HEK293 (cell line): ENCODE results near the gene BBS9.

Source experiments
- CTCF ChIA-PET: fragments of 350-600 bp; formaldehyde crosslinking; extraction: SDS; loops from one replicate; lab custom pipeline; 2021; ENCODE audit warnings: antibody characterized with exemption; lab: Yijun Ruan, JAX
- POLR2A ChIA-PET: fragments of 300-600 bp; formaldehyde crosslinking; extraction: SDS; loops from one replicate; lab custom pipeline; 2020; ENCODE audit warnings: antibody characterized with exemption, inconsistent platforms; lab: Yijun Ruan, JAX
- H3K27ac ChIP-seq: fragments of 200-500 bp; sonication (Bioruptor generic); 2 replicates; pipeline ENCODE4 v1.5.1; 2014; ENCODE audit warnings: low read depth, low read length, control low read depth, inconsistent platforms; ENCODE audit errors: extremely low read depth
- H3K36me3 ChIP-seq, 2 experiments: fragments of 200-500 bp in 1 of 2; sonication (Bioruptor generic) in 1 of 2; 1 replicate in 1 of 2; 2 replicates in 1 of 2; pipeline ENCODE4 v1.5.1; 2014 to 2017; ENCODE audit warnings: inconsistent platforms in 2 of 2, low read length in 2 of 2; ENCODE audit not compliant: control insufficient read depth in 2 of 2, insufficient read depth in 1 of 2
- H3K4me1 ChIP-seq: fragments of 200-500 bp; sonication (Bioruptor generic); 2 replicates; pipeline ENCODE4 v1.5.1; 2014; ENCODE audit warnings: mild to moderate bottlenecking, low read length, inconsistent platforms; ENCODE audit not compliant: control insufficient read depth, insufficient read depth
- H3K4me3 ChIP-seq: 2 replicates; pipeline ENCODE4 v1.5.1; 2011; ENCODE audit warnings: low read depth, mild to moderate bottlenecking, control low read depth, low read length, moderate library complexity
- H3K9me3 ChIP-seq: fragments of 200-500 bp; sonication (Bioruptor generic); 2 replicates; pipeline ENCODE4 v1.5.1; 2014; ENCODE audit warnings: low read depth, low read length, inconsistent platforms; ENCODE audit not compliant: control insufficient read depth, insufficient read depth
- BCL11A ChIP-seq: fragments of 450-650 bp; formaldehyde crosslinking; IDR thresholded peaks from 2 replicates; pipeline ENCODE4 v1.5.1; 2016; ENCODE audit warnings: low read depth, missing biosample characterization, missing genetic modification characterization
- BCL11B ChIP-seq: fragments of 450-650 bp; formaldehyde crosslinking; IDR thresholded peaks from 2 replicates; pipeline ENCODE4 v1.5.1; 2016; ENCODE audit warnings: low read depth, missing biosample characterization, missing genetic modification characterization
- PRDM2 ChIP-seq: fragments of 450-650 bp; formaldehyde crosslinking; IDR thresholded peaks from 2 replicates; pipeline ENCODE4 v1.5.1; 2016; ENCODE audit warnings: missing biosample characterization, missing genetic modification characterization, borderline replicate concordance
- PRDM4 ChIP-seq: fragments of 450-650 bp; formaldehyde crosslinking; IDR thresholded peaks from 2 replicates; pipeline ENCODE4 v1.5.1; 2017; ENCODE audit warnings: missing biosample characterization, missing genetic modification characterization
- PRDM6 ChIP-seq: fragments of 450-650 bp; formaldehyde crosslinking; IDR thresholded peaks from 2 replicates; pipeline ENCODE4 v1.5.1; 2017; ENCODE audit warnings: missing biosample characterization, missing genetic modification characterization
- SP2 ChIP-seq: fragments of 450-650 bp; formaldehyde crosslinking; IDR thresholded peaks from 2 replicates; pipeline ENCODE4 v1.5.1; 2016; ENCODE audit warnings: missing biosample characterization, missing genetic modification characterization
- SP7 ChIP-seq: fragments of 450-650 bp; formaldehyde crosslinking; IDR thresholded peaks from 2 replicates; pipeline ENCODE4 v1.5.1; 2016; ENCODE audit warnings: missing biosample characterization, missing genetic modification characterization
- ZFP3 ChIP-seq: fragments of 450-650 bp; formaldehyde crosslinking; IDR thresholded peaks from 2 replicates; pipeline ENCODE4 v1.5.1; 2016; ENCODE audit warnings: low read depth, missing biosample characterization, missing genetic modification characterization
- ZNF24 ChIP-seq: fragments of 450-650 bp; formaldehyde crosslinking; IDR thresholded peaks from 2 replicates; pipeline ENCODE4 v1.5.1; 2016; ENCODE audit warnings: missing biosample characterization, missing genetic modification characterization
- ZNF266 ChIP-seq: fragments of 450-650 bp; formaldehyde crosslinking; IDR thresholded peaks from 2 replicates; pipeline ENCODE4 v1.5.1; 2016; ENCODE audit warnings: missing biosample characterization, missing genetic modification characterization, low read depth
- ZNF341 ChIP-seq: fragments of 450-650 bp; formaldehyde crosslinking; IDR thresholded peaks from 2 replicates; pipeline ENCODE4; 2016; ENCODE audit warnings: low read depth, missing biosample characterization, missing genetic modification characterization
- ZNF391 ChIP-seq: fragments of 450-650 bp; formaldehyde crosslinking; IDR thresholded peaks from 2 replicates; pipeline ENCODE4 v1.5.1; 2016; ENCODE audit warnings: low read depth, missing biosample characterization, missing genetic modification characterization, borderline replicate concordance
- ZNF394 ChIP-seq: fragments of 450-650 bp; formaldehyde crosslinking; IDR thresholded peaks from 2 replicates; pipeline ENCODE4 v1.5.1; 2016; ENCODE audit warnings: missing biosample characterization, missing genetic modification characterization, mild to moderate bottlenecking, moderate library complexity, borderline replicate concordance
- ZNF398 ChIP-seq: fragments of 450-650 bp; formaldehyde crosslinking; IDR thresholded peaks from 2 replicates; pipeline ENCODE4 v1.5.1; 2017; ENCODE audit warnings: missing biosample characterization, missing genetic modification characterization
- ZNF521 ChIP-seq: fragments of 450-650 bp; formaldehyde crosslinking; IDR thresholded peaks from 2 replicates; pipeline ENCODE4 v1.5.1; 2017; ENCODE audit warnings: missing biosample characterization, mild to moderate bottlenecking, missing genetic modification characterization
- ZNF555 ChIP-seq: fragments of 450-650 bp; formaldehyde crosslinking; conservative IDR thresholded peaks from 2 replicates; pipeline ENCODE4 v1.5.1; 2017; ENCODE audit warnings: missing biosample characterization, mild to moderate bottlenecking, missing genetic modification characterization, inconsistent platforms
- ZNF571 ChIP-seq: fragments of 450-650 bp; formaldehyde crosslinking; IDR thresholded peaks from 2 replicates; pipeline ENCODE4 v1.5.0; 2017; ENCODE audit warnings: missing biosample characterization, missing genetic modification characterization
- ZNF639 ChIP-seq: fragments of 450-650 bp; formaldehyde crosslinking; IDR thresholded peaks from 2 replicates; pipeline ENCODE4 v1.5.1; 2016; ENCODE audit warnings: missing biosample characterization, missing genetic modification characterization
- ZNF837 ChIP-seq: fragments of 450-650 bp; formaldehyde crosslinking; IDR thresholded peaks from 2 replicates; pipeline ENCODE4 v1.5.1; 2016; ENCODE audit warnings: missing biosample characterization, missing genetic modification characterization
- ZNF843 ChIP-seq: fragments of 450-650 bp; formaldehyde crosslinking; IDR thresholded peaks from 2 replicates; pipeline ENCODE4 v1.5.1; 2016; ENCODE audit warnings: missing biosample characterization, missing genetic modification characterization
- ZSCAN30 ChIP-seq: fragments of 450-650 bp; IDR thresholded peaks from 2 replicates; pipeline ENCODE4 v1.5.1; 2018; ENCODE audit warnings: missing biosample characterization, mild to moderate bottlenecking, missing genetic modification characterization, moderate library complexity

Gene BBS9

GRCh38 chr7:33634606-33635005 is 505.2 kb downstream of the BBS9 start (continued):
- TF ChIP-seq PRDM2 (tag by site-specific recombination) (no peak), ZNF341 (no peak), ZNF394 (tag by site-specific recombination) (no peak), ZNF391 (no peak), ZNF837 (tag by site-specific recombination) (no peak), ZNF555 (tag by site-specific recombination) (no peak), ZNF843 (tag by site-specific recombination) (no peak), ZNF521 (no peak), PRDM4 (tag by site-specific recombination) (no peak)

GRCh38 chr7:33636359-33636758 is 507.0 kb downstream of the BBS9 start:
- H3K9me3 ChIP-seq, result no peaks in the 10 kb centered on the region
- POLR2A ChIA-PET, result no interaction called here
- CTCF ChIA-PET, result interaction anchor here (0.6 kb wide), 1 partner anchor 161 kb away, joined by 3 read pairs; no protein-coding TSS in a partner anchor
- TF ChIP-seq ZNF639 (no peak), PRDM6 (no peak), ZFP3 (tag by site-specific recombination) (no peak), ZNF571 (tag by site-specific recombination) (no peak), SP2 (tag by site-specific recombination) (no peak), PRDM4 (tag by site-specific recombination) (no peak), BCL11B (tag by site-specific recombination) (no peak), ZSCAN30 (tag by site-specific recombination) (no peak), ZNF398 (tag by site-specific recombination) (no peak), SP7 (no peak), ZNF341 (no peak), BCL11A (tag by site-specific recombination) (no peak), ZNF24 (tag by site-specific recombination) (no peak), ZNF266 (no peak)

More at GRCh38 chr7:33636359-33636758, 507.0 kb downstream of the BBS9 start:
- H3K27ac ChIP-seq, result no peak overlapping the region
- no peak overlapping the region for H3K4me3 ChIP-seq
- no peaks in the 10 kb centered on the region for H3K36me3 ChIP-seq
- H3K4me1 ChIP-seq, result no peaks in the 10 kb centered on the region
